SK-N-MC (cell line): ENCODE measurements around the gene MS4A18.

Experiments
- DNase-seq: peaks from one replicate; pipeline ENCODE4 v3.0.0-alpha.2; 2011; ENCODE audit warnings: low read depth, low spot score
- H3K27ac ChIP-seq: fragments of 200-600 bp; sonication (generic); 2 replicates; pipeline ENCODE4 v1.5.1; 2016; ENCODE audit warnings: mixed run types
- H3K36me3 ChIP-seq: fragments of 200-600 bp; sonication (generic); 2 replicates; pipeline ENCODE4 v1.6.1; 2017; ENCODE audit warnings: antibody characterized with exemption, low read length, mixed read lengths; ENCODE audit not compliant: insufficient read depth
- H3K4me3 ChIP-seq: fragments of 200-600 bp; sonication (generic); 2 replicates; pipeline ENCODE4 v1.5.1; 2016
- H3K9ac ChIP-seq: fragments of 200-600 bp; sonication (generic); 2 replicates; pipeline ENCODE4 v1.8.0; 2017; ENCODE audit warnings: mixed run types, mixed read lengths; ENCODE audit not compliant: insufficient read length
- H3K9me3 ChIP-seq: fragments of 200-600 bp; sonication (generic); 2 replicates; pipeline ENCODE4 v1.6.1; 2017; ENCODE audit warnings: low read depth, mild to moderate bottlenecking, antibody characterized with exemption, low read length, moderate library complexity, mixed read lengths
- EZH2 ChIP-seq: fragments of 200-600 bp; sonication (generic); IDR thresholded peaks from one replicate; pipeline ENCODE4 v1.6.1; 2017; ENCODE audit warnings: antibody characterized with exemption
- FOXP2 ChIP-seq: optimal IDR thresholded peaks from 2 replicates; pipeline ENCODE3; 2011; ENCODE audit warnings: mild to moderate bottlenecking, moderate library complexity; ENCODE audit not compliant: insufficient read depth; ENCODE audit errors: extremely low read length, control extremely low read depth
- POLR2AphosphoS5 ChIP-seq: IDR thresholded peaks from 2 replicates; pipeline ENCODE4 v1.6.1; 2012; ENCODE audit warnings: mild to moderate bottlenecking, low read depth, low read length, borderline replicate concordance

MS4A18 gene

DNA sequence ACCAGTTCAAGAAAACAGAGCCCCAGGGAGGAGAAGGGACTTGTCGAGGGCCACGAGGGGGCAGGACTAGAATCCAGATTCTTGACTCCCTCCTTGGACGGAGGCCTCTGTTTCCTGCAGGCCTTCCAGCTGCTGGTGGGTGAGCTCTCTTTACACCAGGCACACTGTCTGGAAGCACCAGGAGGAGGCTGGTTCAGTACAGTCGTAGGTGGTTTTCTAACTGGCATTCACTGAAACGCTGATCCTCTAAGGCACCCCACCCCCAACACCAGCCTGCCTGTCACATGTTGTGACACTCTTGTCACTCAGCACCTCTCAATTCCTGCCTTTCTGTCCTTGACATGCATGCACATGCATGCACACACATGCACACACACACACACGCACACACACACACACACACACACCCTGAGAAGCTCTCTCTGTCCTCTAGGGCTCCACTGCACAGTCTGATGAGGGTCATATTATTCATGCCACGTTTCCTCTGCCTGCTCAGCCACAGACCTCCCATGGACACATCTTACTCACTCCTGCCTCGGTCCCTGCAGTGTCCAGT, 61.4 kb downstream of the MS4A18 start:
- H3K36me3 ChIP-seq, result no peaks in the 10 kb centered on the region
- no peak for DNase-seq
- H3K4me3 ChIP-seq, result no peak overlapping the region
- no peaks in the 10 kb centered on the region for H3K9me3 ChIP-seq
- H3K9ac ChIP-seq, result no peak overlapping the region
- no peak overlapping the region for H3K27ac ChIP-seq
- no peak for TF ChIP-seq POLR2AphosphoS5
- no peak for TF ChIP-seq EZH2
- no peak for TF ChIP-seq FOXP2

DNA sequence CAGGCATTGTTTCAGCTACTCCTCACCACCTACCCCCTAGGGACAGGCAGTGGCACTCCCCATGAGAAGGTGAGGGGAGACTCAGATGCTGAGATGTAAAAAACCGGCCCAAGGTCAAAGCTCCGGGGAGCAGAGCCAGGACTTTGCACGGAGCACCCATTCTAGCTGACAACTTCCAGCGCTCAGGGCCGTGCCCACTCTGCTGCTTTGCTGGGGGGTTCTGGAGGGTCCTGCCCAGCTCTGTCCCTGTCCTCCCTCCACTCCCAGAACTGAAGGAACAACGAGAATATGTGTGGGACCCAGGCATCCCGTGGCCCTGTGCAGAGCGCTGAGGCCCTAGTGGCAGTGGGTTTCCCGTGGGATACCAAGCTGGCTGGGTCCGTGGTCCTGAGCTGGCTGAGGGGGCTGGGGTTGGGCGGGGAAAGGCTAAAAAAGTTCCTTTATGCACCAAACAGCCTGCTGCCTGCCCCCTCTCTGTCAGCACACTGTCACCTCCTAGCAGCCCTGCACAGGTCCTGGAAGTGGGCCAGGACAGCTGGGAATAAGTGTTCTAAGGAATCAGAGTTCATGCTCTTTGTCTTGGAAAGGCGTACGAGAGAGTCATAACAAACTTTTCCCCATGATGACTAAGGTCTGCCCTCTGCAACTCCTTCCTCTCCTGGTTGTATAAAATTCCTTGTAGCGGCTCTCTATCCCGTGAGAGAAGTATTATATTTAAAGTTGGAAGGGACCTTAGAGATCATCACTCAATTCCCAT, 62.5 kb downstream of the MS4A18 start:
- TF ChIP-seq EZH2 (no peak), FOXP2 (no peak)
- Histone ChIP-seq H3K9me3 (no peaks in the 10 kb centered on the region), H3K36me3 (no peaks in the 10 kb centered on the region), H3K9ac (no peak overlapping the region), H3K27ac (no peak overlapping the region), H3K4me3 (no peak overlapping the region)
- no peak for DNase-seq

DNA sequence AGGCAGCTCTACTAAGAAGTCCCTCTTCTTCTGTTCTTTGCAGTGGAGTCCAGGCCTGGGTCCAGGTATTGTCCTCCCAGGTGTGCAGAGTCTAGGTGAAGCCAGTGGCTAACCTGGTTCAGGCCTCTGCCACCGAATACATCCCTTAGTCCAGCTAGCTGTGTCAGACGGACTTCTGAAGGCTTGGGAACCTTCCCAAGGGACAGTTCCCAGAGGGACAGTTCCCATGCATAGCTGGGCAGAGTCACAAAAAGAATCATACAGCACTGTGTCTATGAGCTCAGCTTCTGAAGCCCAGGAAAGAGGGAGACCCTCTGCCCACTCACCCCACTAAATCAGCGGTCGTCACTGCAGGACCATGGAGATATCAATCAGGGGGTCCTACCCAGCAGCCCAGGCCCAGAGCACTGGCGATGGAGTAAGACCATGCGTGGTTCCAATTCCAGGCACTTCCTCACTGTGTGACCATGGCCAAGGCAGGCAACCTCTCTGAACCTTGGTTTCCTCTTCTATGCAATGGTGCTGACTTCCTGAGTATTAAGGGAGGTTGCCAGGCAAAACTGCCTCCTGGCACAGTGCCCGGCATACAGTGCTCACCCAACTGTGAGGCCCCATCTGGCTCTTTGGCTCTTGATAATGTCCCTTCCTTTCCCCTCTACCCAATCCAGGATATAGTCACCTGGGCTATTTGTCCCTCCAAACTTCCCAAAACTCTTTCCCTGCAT, 64.0 kb downstream of the MS4A18 start:
- no peak overlapping the region for H3K4me3 ChIP-seq
- no peaks in the 10 kb centered on the region for H3K9me3 ChIP-seq
- H3K9ac ChIP-seq, result no peak overlapping the region
- TF ChIP-seq POLR2AphosphoS5, result no peak
- no peak for TF ChIP-seq EZH2
- no peak for TF ChIP-seq FOXP2
- no peaks in the 10 kb centered on the region for H3K36me3 ChIP-seq
- no peak for DNase-seq
- H3K27ac ChIP-seq, result no peak overlapping the region

DNA sequence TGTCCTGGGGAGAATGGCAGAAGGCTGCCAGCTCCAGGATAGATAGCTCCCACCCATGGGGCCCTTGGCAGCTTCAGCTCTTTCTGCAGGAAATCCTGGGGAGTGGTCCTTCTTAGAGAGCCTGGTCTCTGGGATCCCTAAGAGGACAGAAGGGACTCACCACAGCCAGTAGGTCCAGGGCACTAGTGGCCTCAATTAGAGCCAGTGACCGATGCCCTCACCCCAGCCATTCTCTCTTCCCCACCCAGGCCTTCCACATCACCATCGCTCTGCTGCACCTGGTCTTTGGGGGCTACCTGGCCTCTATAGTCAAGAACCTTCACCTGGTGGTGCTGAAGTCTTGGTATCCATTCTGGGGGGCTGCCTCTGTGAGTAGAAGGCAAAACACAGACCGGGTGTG, 66.2 kb downstream of the MS4A18 start:
- Histone ChIP-seq H3K9me3 (no peaks in the 10 kb centered on the region), H3K36me3 (no peaks in the 10 kb centered on the region), H3K9ac (no peak overlapping the region), H3K27ac (no peak overlapping the region), H3K4me3 (no peak overlapping the region)
- TF ChIP-seq EZH2 (no peak), FOXP2 (no peak), POLR2AphosphoS5 (no peak)
- no peak for DNase-seq

DNA sequence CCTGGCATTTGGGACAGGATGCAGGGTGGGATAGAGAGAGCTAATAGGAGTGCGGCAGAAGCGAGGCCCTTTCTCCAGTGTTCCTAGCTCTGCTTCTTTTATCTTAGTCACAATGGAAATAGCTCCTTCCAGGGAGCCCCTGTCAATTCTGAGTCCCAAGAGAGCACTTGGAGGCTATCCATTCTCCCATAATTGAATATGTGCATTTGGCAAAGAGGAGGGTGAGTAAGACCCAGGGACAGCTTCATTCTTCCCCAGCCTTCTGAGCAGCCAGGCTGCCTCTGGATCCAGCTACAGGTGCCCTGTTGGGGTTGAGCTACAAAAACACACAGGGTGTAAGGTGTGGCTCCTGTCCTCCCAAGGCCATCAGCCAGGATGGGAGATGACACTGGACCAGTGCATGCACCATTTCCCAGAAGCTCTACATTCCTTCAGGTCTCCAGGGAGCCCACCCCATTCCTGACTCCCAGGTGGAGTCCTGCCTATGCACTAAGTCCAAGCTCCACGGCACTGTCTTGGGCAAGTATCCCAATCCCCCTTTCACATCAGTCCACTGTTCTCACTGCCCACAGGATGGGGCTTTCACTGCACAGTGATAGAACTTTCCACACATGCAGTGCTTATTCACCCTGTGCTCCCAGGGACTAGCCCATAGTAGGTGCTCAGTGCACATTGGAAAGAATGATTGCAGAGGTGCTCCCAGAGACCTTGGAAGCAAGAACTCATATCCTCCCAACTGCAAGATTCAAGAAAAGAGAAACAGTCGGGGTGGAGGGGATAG, 66.8 kb downstream of the MS4A18 start:
- TF ChIP-seq EZH2 (no peak), POLR2AphosphoS5 (no peak), FOXP2 (no peak)
- no peak overlapping the region for H3K9ac ChIP-seq
- DNase-seq, result no peak
- H3K27ac ChIP-seq, result no peak overlapping the region
- H3K36me3 ChIP-seq, result no peaks in the 10 kb centered on the region
- H3K9me3 ChIP-seq, result no peaks in the 10 kb centered on the region
- H3K4me3 ChIP-seq, result no peak overlapping the region

DNA sequence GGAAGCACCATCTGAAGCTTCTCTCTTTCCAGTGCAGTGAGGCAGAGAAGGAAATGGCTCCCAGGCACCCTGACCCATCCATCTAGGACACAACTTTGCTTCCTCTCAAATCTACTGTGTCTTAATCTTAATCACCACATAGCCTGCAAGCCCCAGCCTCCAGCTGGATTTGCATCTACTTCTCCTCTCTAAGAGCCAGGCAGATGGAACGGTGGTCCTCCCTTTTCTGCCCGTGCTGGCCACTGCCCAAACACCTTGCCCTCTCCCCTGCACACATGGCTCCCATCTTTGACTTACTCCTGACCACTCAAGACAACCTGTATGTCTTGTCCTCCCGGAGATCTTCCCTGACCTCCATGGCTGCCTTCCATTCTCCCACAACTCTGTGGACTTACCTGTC, 68.0 kb downstream of the MS4A18 start:
- Histone ChIP-seq H3K9ac (no peak overlapping the region), H3K27ac (no peak overlapping the region), H3K36me3 (no peaks in the 10 kb centered on the region), H3K4me3 (no peak overlapping the region), H3K9me3 (no peaks in the 10 kb centered on the region)
- no peak for DNase-seq
- TF ChIP-seq FOXP2 (no peak), POLR2AphosphoS5 (no peak), EZH2 (no peak)
